ENCODE measurements around the gene MYH9.

MYH9 gene

DNA sequence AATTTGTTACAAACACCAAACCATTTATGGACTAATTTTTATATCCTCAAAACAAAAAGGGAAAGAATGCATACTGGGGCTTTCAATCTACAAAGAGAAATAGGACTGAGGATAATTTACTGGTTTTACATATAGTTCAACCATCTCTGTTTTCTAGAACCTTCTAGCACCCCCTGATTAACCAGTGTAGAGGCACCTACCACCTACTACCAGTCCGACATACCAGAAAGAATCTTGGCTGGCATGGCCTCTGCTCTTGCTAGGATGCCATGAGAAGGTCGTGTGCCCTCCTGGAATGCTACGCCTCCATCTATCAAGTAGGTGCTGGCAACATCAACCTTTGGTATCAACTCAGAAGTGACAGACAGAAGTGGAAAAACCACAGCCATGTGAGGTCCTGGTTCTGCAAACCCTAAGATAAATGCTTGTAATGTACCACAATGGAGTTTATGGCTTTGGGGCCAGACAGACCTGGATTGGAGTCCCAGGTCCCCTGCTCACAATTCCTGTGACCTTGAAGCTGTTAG is 28.2 kb downstream of the MYH9 start:
- H3K9me3 ChIP-seq (ENCODE audit: insufficient read depth, low read length), result no peaks in the 10 kb centered on the region

DNA sequence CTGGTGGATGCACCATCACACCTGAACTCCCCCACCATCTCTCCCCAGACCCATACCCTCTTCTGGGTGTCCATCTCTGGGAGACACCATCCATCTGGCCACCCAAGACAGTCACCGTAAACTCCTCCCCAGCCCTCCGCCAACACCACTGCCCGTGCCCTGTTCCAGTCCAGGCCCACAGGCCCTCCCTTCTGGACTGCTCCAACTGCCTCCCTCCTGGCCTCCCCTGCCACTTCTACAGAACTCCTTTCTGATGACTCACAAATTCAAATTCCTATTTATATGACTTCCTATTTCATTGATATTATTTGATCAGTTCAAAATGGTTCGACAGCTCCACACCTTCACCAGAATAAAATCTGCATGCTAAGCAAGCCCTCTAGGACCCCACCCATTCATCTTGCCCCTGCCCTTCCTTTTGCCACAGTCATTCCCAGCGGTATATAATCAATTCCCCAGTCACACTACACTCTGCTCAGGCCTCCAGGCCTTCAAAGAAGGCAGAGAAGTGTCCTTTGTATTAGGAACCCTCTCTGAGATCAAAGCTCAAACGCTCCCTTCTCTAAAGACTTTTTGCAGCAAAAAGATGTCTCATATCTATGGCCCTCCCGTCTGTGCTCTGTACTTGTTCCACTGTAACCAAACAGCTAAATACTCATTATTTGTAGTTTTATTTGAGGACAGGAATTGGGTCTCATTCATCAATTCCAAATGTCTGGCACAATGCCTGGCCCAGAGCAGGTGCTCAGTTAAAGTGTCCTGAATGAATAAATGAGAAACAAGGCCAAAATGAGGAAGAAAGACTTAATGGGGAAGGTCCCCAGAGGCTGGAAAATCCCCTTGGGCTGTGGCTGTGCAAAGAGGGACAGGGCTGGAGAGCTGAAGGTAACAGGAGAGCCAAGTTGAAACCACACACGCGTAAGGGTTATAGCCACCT is 29.0 kb downstream of the MYH9 start:
- H3K27ac ChIP-seq (ENCODE audit: low read depth, low read length), result peak overlapping the region; percentile 23; the same call in 1 of the 2 replicates
- H3F3A ChIP-seq (ENCODE audit: insufficient read depth), result 0 out of 2 replicates have a peak, but pooled peaks cover 3% of the 10 kb centered on the region
- no peak overlapping the region for H3K9ac ChIP-seq (ENCODE audit: low read length)
- no peaks in the 10 kb centered on the region for H3K36me3 ChIP-seq (ENCODE audit: low read length)
- peaks cover 98% of the 10 kb centered on the region for H3K79me2 ChIP-seq (ENCODE audit: insufficient read depth, low read length)
- H3K9me2 ChIP-seq (replicated peaks; ENCODE audit: insufficient read depth, low read length), result no peaks in the 10 kb centered on the region
- H4K20me1 ChIP-seq (ENCODE audit: low read depth, low read length), result 0 out of 2 replicates have a peak, but pooled peaks cover 15% of the 10 kb centered on the region
- H3K9me3 ChIP-seq (ENCODE audit: insufficient read depth, low read length), result no peaks in the 10 kb centered on the region
- TF ChIP-seq CTCF (IDR thresholded peaks at IDR 0.05; ENCODE audit: insufficient read depth, low read length, poor library complexity, severe bottlenecking) (no peak), EZH2phosphoT487 (conservative IDR thresholded peaks at IDR 0.05; ENCODE audit: low read length) (no peak)
- H2AFZ ChIP-seq (ENCODE audit: low read depth, low read length, severe bottlenecking), result no peak overlapping the region
- no peaks in the 10 kb centered on the region for H3K27me3 ChIP-seq (ENCODE audit: low read length)
- H3K4me2 ChIP-seq (ENCODE audit: low read depth, low read length, poor library complexity, severe bottlenecking), result no peak overlapping the region
- H3K4me3 ChIP-seq (ENCODE audit: insufficient read depth, low read length, poor library complexity, severe bottlenecking), result no peak overlapping the region

More for the DNA sequence above, 28.2 kb downstream of the MYH9 start:
- H3K4me2 ChIP-seq (ENCODE audit: low read depth, low read length, poor library complexity, severe bottlenecking), result peak overlapping the region; percentile 22
- H3K9me2 ChIP-seq (replicated peaks; ENCODE audit: insufficient read depth, low read length), result no peaks in the 10 kb centered on the region
- peak overlapping the region; percentile 23 for H3K27ac ChIP-seq (ENCODE audit: low read depth, low read length)
- H3K79me2 ChIP-seq (ENCODE audit: insufficient read depth, low read length), result peaks cover 98% of the 10 kb centered on the region
- 0 out of 2 replicates have a peak, but pooled peaks cover 15% of the 10 kb centered on the region for H4K20me1 ChIP-seq (ENCODE audit: low read depth, low read length)
- H3K4me3 ChIP-seq (ENCODE audit: insufficient read depth, low read length, poor library complexity, severe bottlenecking), result no peak overlapping the region
- no peaks in the 10 kb centered on the region for H3K36me3 ChIP-seq (ENCODE audit: low read length)
- H2AFZ ChIP-seq (ENCODE audit: low read depth, low read length, severe bottlenecking), result no peak overlapping the region
- TF ChIP-seq EZH2phosphoT487 (conservative IDR thresholded peaks at IDR 0.05; ENCODE audit: low read length) (no peak), CTCF (IDR thresholded peaks at IDR 0.05; ENCODE audit: insufficient read depth, low read length, poor library complexity, severe bottlenecking) (no peak)
- no peaks in the 10 kb centered on the region for H3K27me3 ChIP-seq (ENCODE audit: low read length)
- H3K9ac ChIP-seq (ENCODE audit: low read length), result no peak overlapping the region
- H3F3A ChIP-seq (ENCODE audit: insufficient read depth), result 0 out of 2 replicates have a peak, but pooled peaks cover 3% of the 10 kb centered on the region

DNA sequence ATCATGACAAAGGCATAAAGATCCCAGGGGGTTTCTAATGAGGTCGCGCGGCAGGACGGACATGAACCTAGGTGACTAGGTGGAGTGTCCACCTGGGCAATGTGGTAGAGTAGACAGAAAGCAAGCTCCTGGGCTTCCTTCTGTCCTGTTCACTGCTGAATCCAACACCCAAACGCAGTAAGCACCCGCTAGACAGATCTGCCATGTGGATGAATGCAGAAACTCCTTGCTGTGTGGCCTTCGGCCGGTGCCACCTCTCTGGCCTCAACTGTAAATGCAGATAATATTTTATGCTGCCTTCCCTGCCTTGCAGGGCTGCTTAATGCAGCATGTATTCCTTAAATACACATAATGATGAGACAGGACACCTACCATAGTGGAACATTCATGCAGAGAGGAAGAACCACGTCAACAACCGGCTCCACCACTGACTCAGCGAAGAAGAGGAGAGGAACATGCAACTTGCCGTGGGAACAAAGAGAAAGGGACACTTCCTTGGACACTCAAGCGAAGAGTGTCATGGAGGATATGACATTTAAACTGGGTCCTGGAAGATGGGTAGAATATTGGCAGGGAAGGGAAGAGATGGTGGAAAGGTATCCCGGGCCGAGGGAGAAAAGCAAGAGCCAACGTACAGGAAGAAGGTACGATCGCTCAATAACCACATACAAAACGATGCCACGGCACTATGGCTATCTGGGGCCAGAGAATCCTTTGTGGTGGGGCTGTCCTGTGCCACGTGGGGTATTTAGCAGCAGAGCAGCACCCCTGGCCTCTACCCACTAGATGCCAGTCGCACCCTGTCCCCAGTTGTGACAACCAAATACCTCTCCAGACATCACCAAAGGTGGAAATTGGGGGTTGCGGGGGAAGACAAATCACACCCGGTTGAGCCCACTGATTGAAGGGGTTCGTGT is 30.8 kb downstream of the MYH9 start:
- Histone ChIP-seq H3K27me3 (ENCODE audit: low read length) (no peaks in the 10 kb centered on the region), H3K9me2 (replicated peaks; ENCODE audit: insufficient read depth, low read length) (no peaks in the 10 kb centered on the region), H3K27ac (ENCODE audit: low read depth, low read length) (no peak overlapping the region), H2AFZ (ENCODE audit: low read depth, low read length, severe bottlenecking) (no peak overlapping the region), H3K79me2 (ENCODE audit: insufficient read depth, low read length) (peaks cover 98% of the 10 kb centered on the region), H3K4me2 (ENCODE audit: low read depth, low read length, poor library complexity, severe bottlenecking) (no peak overlapping the region), H4K20me1 (ENCODE audit: low read depth, low read length) (0 out of 2 replicates have a peak, but pooled peaks cover 15% of the 10 kb centered on the region), H3K9ac (ENCODE audit: low read length) (no peak overlapping the region), H3K9me3 (ENCODE audit: insufficient read depth, low read length) (no peaks in the 10 kb centered on the region), H3K36me3 (ENCODE audit: low read length) (no peaks in the 10 kb centered on the region), H3F3A (ENCODE audit: insufficient read depth) (0 out of 2 replicates have a peak, but pooled peaks cover 3% of the 10 kb centered on the region), H3K4me3 (ENCODE audit: insufficient read depth, low read length, poor library complexity, severe bottlenecking) (no peak overlapping the region)
- TF ChIP-seq CTCF (IDR thresholded peaks at IDR 0.05; ENCODE audit: insufficient read depth, low read length, poor library complexity, severe bottlenecking) (no peak), EZH2phosphoT487 (conservative IDR thresholded peaks at IDR 0.05; ENCODE audit: low read length) (no peak)

Measured in SU-DHL-6 (cell line).